CD4-positive, CD25-positive, alpha-beta regulatory T cell (primary cell): ENCODE results near the gene MOB2. TPM values are rescaled to one million over a fixed set of nuclear protein-coding genes. Genes with fewer than 3 reads are reported as not detected.

Experiments used
- ATAC-seq, 2 donors: fragments of 150-1000 bp; cut with Tn5 transposase; one replicate each; pipeline ENCODE4 v1.10.0; 2021; ENCODE audit warnings: low read depth in 2 of 2, moderate number of reproducible peaks in 2 of 2, moderate library complexity in 1 of 2
- DNase-seq, 3 donors: peaks; one replicate each; pipeline versions ENCODE4 v3.0.0 to v3.0.0-alpha.2; 2012 to 2022; ENCODE audit warnings: mixed read lengths in 1 of 3
- H3K27ac ChIP-seq: one replicate; pipeline ENCODE4 v1.7.0; 2013; ENCODE audit warnings: mild to moderate bottlenecking, low read length; ENCODE audit not compliant: insufficient read depth, poor library complexity, severe bottlenecking
- H3K27me3 ChIP-seq: one replicate; pipeline ENCODE4 v1.7.0; 2013; ENCODE audit warnings: low read length; ENCODE audit not compliant: control insufficient read depth, insufficient read depth
- H3K36me3 ChIP-seq: one replicate; pipeline ENCODE4 v1.7.0; 2013; ENCODE audit warnings: mild to moderate bottlenecking, low read length, moderate library complexity; ENCODE audit not compliant: control insufficient read depth, insufficient read depth
- H3K4me1 ChIP-seq: 2 replicates; pipeline ENCODE4 v1.7.0; 2013; ENCODE audit warnings: mild to moderate bottlenecking, low read length; ENCODE audit not compliant: insufficient read depth, control insufficient read depth, poor library complexity, severe bottlenecking
- H3K4me3 ChIP-seq: one replicate; pipeline ENCODE4 v1.7.0; 2013; ENCODE audit warnings: low read depth, mild to moderate bottlenecking, low read length, moderate library complexity
- H3K9me3 ChIP-seq, 2 experiments: 1 replicate in 1 of 2; 2 replicates in 1 of 2; pipeline ENCODE4 v1.7.0; 2013; ENCODE audit warnings: low read length in 2 of 2, mild to moderate bottlenecking in 1 of 2, moderate library complexity in 1 of 2; ENCODE audit not compliant: control insufficient read depth in 2 of 2
- H3K27ac Mint-ChIP-seq, 3 donors: one replicate each; pipeline ENCODE4 v1.8.0; 2020 to 2022; ENCODE audit warnings: mild to moderate bottlenecking in 3 of 3, mixed read lengths in 3 of 3, moderate library complexity in 2 of 3
- H3K27me3 Mint-ChIP-seq: one replicate; pipeline ENCODE4 v1.8.0; 2022; ENCODE audit warnings: mild to moderate bottlenecking, mixed read lengths
- H3K36me3 Mint-ChIP-seq: one replicate; pipeline ENCODE4 v1.8.0; 2020; ENCODE audit warnings: mixed read lengths
- H3K4me1 Mint-ChIP-seq, 4 donors: one replicate each; pipeline ENCODE4 v1.8.0; 2020 to 2022; ENCODE audit warnings: mixed read lengths in 4 of 4, mild to moderate bottlenecking in 1 of 4
- H3K4me3 Mint-ChIP-seq, 4 donors: one replicate each; pipeline ENCODE4 v1.8.0; 2020 to 2022; ENCODE audit warnings: mild to moderate bottlenecking in 4 of 4, mixed read lengths in 4 of 4, moderate library complexity in 3 of 4
- H3K9me3 Mint-ChIP-seq, 7 donors: one replicate each; pipeline ENCODE4 v1.8.0; 2020 to 2022; ENCODE audit warnings: mixed read lengths in 7 of 7, mild to moderate bottlenecking in 3 of 7, moderate library complexity in 2 of 7
- polyA plus RNA-seq, 4 donors: library from polyadenylated mRNA; unstranded; fragments of 300-500 nt; fragmentation: Illumina TruSeq; gene quantifications; one replicate each; pipeline ENCODE4 v1.2.3, GENCODE V29; 2021
- total RNA-seq: library from RNA; stranded (reverse); gene quantifications from one replicate; pipeline ENCODE4 v1.2.3, GENCODE V29; 2022

Gene MOB2
- total and polyA plus RNA-seq, 5 donors from 2014 or later: 55.7 to 87.8 (median 69.0) TPM

GRCh38 chr11:1475841-1476240 lies 10.7 kb downstream of the MOB2 start:
- H3K27ac ChIP-seq: no peak overlapping the region
- no peaks in the 10 kb centered on the region for H3K4me1 ChIP-seq
- no peaks in the 10 kb centered on the region for H3K27me3 ChIP-seq
- no peaks in the 10 kb centered on the region for H3K4me1 Mint-ChIP-seq
- no peaks in the 10 kb centered on the region for H3K9me3 ChIP-seq
- H3K36me3 ChIP-seq: peaks cover 72% of the 10 kb centered on the region
- no peaks in the 10 kb centered on the region for H3K9me3 Mint-ChIP-seq
- no peak overlapping the region for H3K27ac Mint-ChIP-seq
- no peak overlapping the region for H3K4me3 Mint-ChIP-seq
- no peak for ATAC-seq
- H3K4me3 ChIP-seq: no peak overlapping the region
- no peaks in the 10 kb centered on the region for H3K27me3 Mint-ChIP-seq
- DNase-seq: no peak
- H3K36me3 Mint-ChIP-seq: peaks cover 42% of the 10 kb centered on the region

DNA sequence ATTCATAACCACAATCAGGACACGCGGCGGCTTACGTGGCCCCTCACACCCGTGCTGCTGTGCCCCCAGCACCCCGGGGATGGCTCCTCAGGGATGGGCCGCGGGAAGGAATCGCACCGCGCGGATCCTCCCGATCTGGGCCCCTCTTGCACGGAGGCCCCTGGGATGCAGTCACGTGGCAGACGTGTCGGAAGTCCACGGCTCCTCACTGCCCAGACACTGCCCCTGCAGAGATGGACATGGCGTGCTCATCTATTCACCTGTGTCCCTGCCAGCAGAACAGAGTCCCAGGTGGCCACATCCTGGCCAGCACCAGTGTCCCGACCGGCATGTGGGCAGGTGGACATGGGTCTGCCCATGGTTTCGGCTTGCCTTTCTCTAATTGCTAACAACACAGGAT lies 12.8 kb downstream of the MOB2 start:
- no peaks in the 10 kb centered on the region for H3K27me3 ChIP-seq

GRCh38 chr11:1473011-1473628 lies 13.5 kb downstream of the MOB2 start:
- no peaks in the 10 kb centered on the region for H3K27me3 Mint-ChIP-seq
- no peak for DNase-seq
- no peaks in the 10 kb centered on the region for H3K9me3 Mint-ChIP-seq
- Histone ChIP-seq H3K27ac (no peak overlapping the region), H3K27me3 (no peaks in the 10 kb centered on the region), H3K4me1 (no peaks in the 10 kb centered on the region), H3K4me3 (no peak overlapping the region), H3K9me3 (no peaks in the 10 kb centered on the region), H3K36me3 (peaks cover 59% of the 10 kb centered on the region)
- no peak for ATAC-seq
- peaks cover 33% of the 10 kb centered on the region for H3K36me3 Mint-ChIP-seq
- H3K4me3 Mint-ChIP-seq: no peak overlapping the region
- no peak overlapping the region for H3K27ac Mint-ChIP-seq
- H3K4me1 Mint-ChIP-seq: no peaks in the 10 kb centered on the region

More for the DNA sequence above, 12.8 kb downstream of the MOB2 start:
- Mint-ChIP-seq H3K27me3 (no peaks in the 10 kb centered on the region), H3K4me3 (no peak overlapping the region), H3K4me1 (no peaks in the 10 kb centered on the region), H3K36me3 (peaks cover 38% of the 10 kb centered on the region), H3K27ac (no peak overlapping the region), H3K9me3 (no peaks in the 10 kb centered on the region)
- Histone ChIP-seq H3K4me3 (no peak overlapping the region), H3K27ac (no peak overlapping the region), H3K36me3 (peaks cover 66% of the 10 kb centered on the region), H3K9me3 (no peaks in the 10 kb centered on the region), H3K4me1 (no peaks in the 10 kb centered on the region)
- ATAC-seq (no peak), DNase-seq (no peak)

DNA sequence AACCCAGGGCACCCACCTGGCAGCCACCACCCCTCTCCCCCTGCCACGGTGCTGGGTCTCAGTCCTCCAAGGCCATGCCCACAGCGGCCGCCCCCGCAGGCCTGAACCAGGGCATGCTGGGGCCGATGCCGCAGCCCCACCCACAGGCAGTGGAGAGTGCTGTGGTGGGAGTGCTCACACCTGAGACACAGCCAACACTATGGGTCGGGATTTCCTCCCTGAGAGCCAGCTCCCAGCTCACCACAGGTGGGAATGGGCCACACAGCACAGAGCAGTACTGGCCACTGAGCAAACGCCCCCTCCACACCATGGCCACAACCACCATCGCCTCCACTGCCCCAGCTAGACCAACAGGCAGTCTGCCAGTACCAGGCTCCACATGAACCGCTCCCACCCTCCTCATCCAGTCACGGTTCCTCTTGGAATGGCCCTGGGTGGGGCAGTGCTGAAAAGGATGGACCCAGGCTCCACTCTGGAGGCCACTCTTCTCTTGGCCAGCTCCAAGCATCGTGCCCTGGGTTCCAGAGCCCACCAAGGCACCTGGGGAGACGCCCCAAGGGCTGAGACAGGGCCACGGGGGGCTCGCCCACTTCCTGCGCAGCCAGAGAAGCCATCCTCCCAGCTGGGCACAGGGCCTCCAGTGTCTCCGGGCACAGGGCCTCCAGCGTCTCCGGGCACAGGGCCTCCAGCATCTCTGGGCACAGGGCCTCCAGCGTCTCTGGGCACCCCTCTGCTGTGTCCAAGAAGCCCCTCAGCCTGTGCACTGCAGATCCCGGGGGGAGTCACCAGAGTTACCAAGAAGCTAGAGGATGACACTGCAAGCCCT lies 14.2 kb downstream of the MOB2 start:
- H3K27me3 Mint-ChIP-seq: no peaks in the 10 kb centered on the region
- Histone ChIP-seq H3K27me3 (no peaks in the 10 kb centered on the region), H3K36me3 (peaks cover 53% of the 10 kb centered on the region), H3K4me3 (no peak overlapping the region), H3K27ac (no peak overlapping the region), H3K4me1 (no peaks in the 10 kb centered on the region), H3K9me3 (no peaks in the 10 kb centered on the region)
- no peak for ATAC-seq
- peaks cover 0 to 1% (median 0%) of the 10 kb centered on the region in 7 donors for H3K9me3 Mint-ChIP-seq
- H3K4me1 Mint-ChIP-seq: no peaks in the 10 kb centered on the region
- H3K4me3 Mint-ChIP-seq: no peak overlapping the region
- H3K27ac Mint-ChIP-seq: no peak overlapping the region
- no peak for DNase-seq
- H3K36me3 Mint-ChIP-seq: peaks cover 30% of the 10 kb centered on the region

GRCh38 chr11:1471736-1472135 lies 14.8 kb downstream of the MOB2 start:
- Mint-ChIP-seq H3K27me3 (no peaks in the 10 kb centered on the region), H3K4me3 (no peak overlapping the region), H3K36me3 (peaks cover 31% of the 10 kb centered on the region), H3K27ac (no peak overlapping the region), H3K9me3 (peaks cover 0 to 1% (median 0%) of the 10 kb centered on the region in 7 donors), H3K4me1 (no peaks in the 10 kb centered on the region)
- Histone ChIP-seq H3K4me3 (no peak overlapping the region), H3K36me3 (peaks cover 47% of the 10 kb centered on the region), H3K9me3 (no peaks in the 10 kb centered on the region), H3K27me3 (no peaks in the 10 kb centered on the region), H3K4me1 (no peaks in the 10 kb centered on the region), H3K27ac (no peak overlapping the region)
- no peak for DNase-seq
- ATAC-seq: no peak

GRCh38 chr11:1470681-1471611 lies 15.6 kb downstream of the MOB2 start:
- H3K9me3 Mint-ChIP-seq: peaks cover 0 to 1% (median 0%) of the 10 kb centered on the region in 7 donors
- DNase-seq (no peak), ATAC-seq (no peak)
- no peaks in the 10 kb centered on the region for H3K27me3 ChIP-seq
- H3K27me3 Mint-ChIP-seq: no peaks in the 10 kb centered on the region
- H3K4me3 ChIP-seq: no peak overlapping the region
- no peaks in the 10 kb centered on the region for H3K9me3 ChIP-seq
- no peaks in the 10 kb centered on the region for H3K4me1 ChIP-seq
- H3K4me3 Mint-ChIP-seq: no peak overlapping the region
- no peaks in the 10 kb centered on the region for H3K4me1 Mint-ChIP-seq
- peaks cover 26% of the 10 kb centered on the region for H3K36me3 Mint-ChIP-seq
- H3K27ac Mint-ChIP-seq: no peak overlapping the region
- H3K36me3 ChIP-seq: peaks cover 39% of the 10 kb centered on the region
- no peak overlapping the region for H3K27ac ChIP-seq

DNA sequence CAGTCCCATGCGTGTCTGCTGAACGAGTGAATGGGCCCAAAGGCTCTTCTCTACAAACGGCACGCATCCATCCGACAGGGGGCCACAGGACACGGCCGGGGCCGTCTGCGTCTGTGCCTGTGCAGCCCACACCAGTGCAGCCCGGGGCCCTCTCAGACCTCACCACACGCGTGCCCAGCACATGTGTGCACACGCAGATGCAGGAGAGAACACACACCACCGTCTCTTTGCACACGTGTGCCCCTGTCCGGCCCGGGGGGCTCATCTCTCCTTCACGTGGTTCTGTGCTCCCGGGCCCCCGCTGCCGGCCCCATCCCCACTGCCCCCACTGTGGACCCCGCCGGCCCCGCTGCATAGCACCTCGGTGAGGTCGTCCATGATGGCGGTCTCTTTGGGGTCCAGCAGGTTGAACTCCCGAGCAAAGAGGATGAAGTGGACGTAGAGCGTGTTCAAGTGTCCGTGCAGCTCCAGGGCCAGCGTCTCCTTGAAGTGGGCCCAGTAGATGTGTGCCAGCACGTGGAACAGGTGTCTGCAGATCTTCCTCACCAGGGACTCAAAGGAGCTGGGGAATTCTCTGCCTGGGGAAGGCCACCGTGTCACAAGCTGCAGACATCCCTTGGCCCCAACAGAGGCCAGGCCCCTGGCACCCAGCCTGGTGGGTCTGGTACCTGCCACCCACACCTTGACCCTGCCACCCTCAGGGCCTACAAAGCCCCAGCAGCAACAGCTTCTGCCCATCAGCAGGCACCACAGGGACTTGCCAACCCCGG lies 16.5 kb downstream of the MOB2 start:
- peaks cover 0 to 1% (median 0%) of the 10 kb centered on the region in 7 donors for H3K9me3 Mint-ChIP-seq
- no peaks in the 10 kb centered on the region for H3K4me1 Mint-ChIP-seq
- no peaks in the 10 kb centered on the region for H3K27me3 Mint-ChIP-seq
- Histone ChIP-seq H3K36me3 (peaks cover 30% of the 10 kb centered on the region), H3K4me3 (no peak overlapping the region), H3K4me1 (no peaks in the 10 kb centered on the region), H3K27me3 (no peaks in the 10 kb centered on the region), H3K27ac (no peak overlapping the region), H3K9me3 (no peaks in the 10 kb centered on the region)
- H3K36me3 Mint-ChIP-seq: peaks cover 27% of the 10 kb centered on the region
- H3K4me3 Mint-ChIP-seq: no peak overlapping the region
- H3K27ac Mint-ChIP-seq: no peak overlapping the region
- ATAC-seq: peak in 1 of 2 donors; percentile 19
- DNase-seq: no peak
